Tibial artery (tissue), 4 donors: Measurements from ENCODE around the gene USP3.
"Not testable (repeated sequence)": the region's sequence is repeated elsewhere in the genome, so short reads cannot be mapped to it uniquely, and the experiment has no call there.

Experiments
- DNase-seq, 2 donors: peaks; one replicate each; pipeline ENCODE4 v3.0.0-alpha.2; 2019
- H3K27ac ChIP-seq, 2 donors: fragments of 200-600 bp; sonication (generic) in 1 of 2; 1 replicate in 1 of 2; 2 replicates in 1 of 2; pipeline ENCODE4 v1.5.1; 2018 to 2019; ENCODE audit warnings: mild to moderate bottlenecking in 1 of 2
- H3K27me3 ChIP-seq, 2 donors: fragments of 200-600 bp; sonication (generic) in 1 of 2; one replicate each; pipeline versions ENCODE4 v1.5.1 to v1.6.0; 2016 to 2019
- H3K36me3 ChIP-seq, 3 donors: fragments of 200-600 bp; sonication (generic) in 2 of 3; one replicate each; pipeline ENCODE4 v1.5.1; 2016 to 2019; ENCODE audit warnings: mild to moderate bottlenecking in 2 of 3
- H3K4me1 ChIP-seq, 4 donors: fragments of 200-600 bp; sonication (generic) in 2 of 4; 1 replicate in 3 of 4; 2 replicates in 1 of 4; pipeline ENCODE4 v1.5.1; 2016 to 2019
- H3K4me3 ChIP-seq, 2 donors: fragments of 200-600 bp; sonication (generic) in 1 of 2; 1 replicate in 1 of 2; 2 replicates in 1 of 2; pipeline ENCODE4 v1.5.1; 2018 to 2019; ENCODE audit warnings: mild to moderate bottlenecking in 2 of 2
- H3K9me3 ChIP-seq, 3 donors: fragments of 200-600 bp; sonication (generic) in 1 of 3; one replicate each; pipeline ENCODE4 v1.5.1; 2016 to 2019
- CTCF ChIP-seq, 2 experiments: fragments of 200-600 bp in 1 of 2; fragments of 450-650 bp in 1 of 2; IDR thresholded peaks; one replicate each; pipeline ENCODE4 v1.5.1; 2017 to 2019; ENCODE audit warnings: antibody characterized with exemption in 2 of 2, mild to moderate bottlenecking in 1 of 2, moderate library complexity in 1 of 2
- intact Hi-C: fragments of 100-400 bp; cut with DNase I; formaldehyde crosslinking; loops from one replicate; pipeline ENCODE4 v1.15.0; 2023; ENCODE audit warnings: low total_unique reads

Gene USP3

GRCh38 chr15:63484433-63485186 lies 19.8 kb upstream of the USP3 start:
- H3K36me3 ChIP-seq: no peaks in the 10 kb centered on the region
- intact Hi-C loops: no loop called here
- H3K27me3 ChIP-seq: no peaks in the 10 kb centered on the region
- H3K9me3 ChIP-seq: no peaks in the 10 kb centered on the region
- no peak overlapping the region for H3K4me3 ChIP-seq
- no peak overlapping the region for H3K27ac ChIP-seq
- DNase-seq: no peak
- no peak for TF ChIP-seq CTCF (IDR thresholded peaks at IDR 0.05)
- H3K4me1 ChIP-seq: peaks cover 0 to 6% (median 0%) of the 10 kb centered on the region in 4 donors

GRCh38 chr15:63487076-63487757 lies 17.2 kb upstream of the USP3 start:
- DNase-seq: peak; percentile 91 to 93
- Histone ChIP-seq H3K9me3 (no peaks in the 10 kb centered on the region), H3K4me1 (peaks cover 0 to 6% (median 0%) of the 10 kb centered on the region in 4 donors), H3K36me3 (no peaks in the 10 kb centered on the region), H3K27me3 (no peaks in the 10 kb centered on the region), H3K27ac (no peak overlapping the region), H3K4me3 (no peak overlapping the region)
- peak; percentile 92 to 96 for TF ChIP-seq CTCF (IDR thresholded peaks at IDR 0.05)
- intact Hi-C loops: no loop called here

GRCh38 chr15:63487758-63488397 lies 16.5 kb upstream of the USP3 start:
- H3K27ac ChIP-seq, H3K9me3 ChIP-seq, H3K27me3 ChIP-seq, DNase-seq, H3K36me3 ChIP-seq, H3K4me1 ChIP-seq, H3K4me3 ChIP-seq: not testable (repeated sequence)
- intact Hi-C loops: loop anchor here (2.0 kb wide), 1 partner anchor 113 kb away; no protein-coding TSS in a partner anchor

- DNase-seq: no peak
- no peak for TF ChIP-seq CTCF (IDR thresholded peaks at IDR 0.05)
- Histone ChIP-seq H3K27me3 (no peaks in the 10 kb centered on the region), H3K9me3 (no peaks in the 10 kb centered on the region), H3K4me3 (no peak overlapping the region), H3K36me3 (no peaks in the 10 kb centered on the region), H3K27ac (no peak overlapping the region), H3K4me1 (peaks cover 0 to 6% (median 0%) of the 10 kb centered on the region in 4 donors)
- intact Hi-C loops: loop anchor here (2.0 kb wide), 1 partner anchor 112 kb away; no protein-coding TSS in a partner anchor
Observed at GRCh38 chr15:63488398-63488960, 15.9 kb upstream of the USP3 start.

GRCh38 chr15:63489352-63489751 lies 15.0 kb upstream of the USP3 start:
- no peak for DNase-seq
- peaks cover 0 to 6% (median 0%) of the 10 kb centered on the region in 4 donors for H3K4me1 ChIP-seq
- no peak overlapping the region for H3K27ac ChIP-seq
- no peak for TF ChIP-seq CTCF (IDR thresholded peaks at IDR 0.05)
- no peaks in the 10 kb centered on the region for H3K9me3 ChIP-seq
- H3K36me3 ChIP-seq: no peaks in the 10 kb centered on the region
- H3K4me3 ChIP-seq: no peak overlapping the region
- intact Hi-C loops: loop anchor here (2.0 kb wide), 1 partner anchor 111 kb away; no protein-coding TSS in a partner anchor
- no peaks in the 10 kb centered on the region for H3K27me3 ChIP-seq
